IMR-90 (cell line): Measurements from ENCODE around the gene AMPD2. TPM values are rescaled to one million over a fixed set of nuclear protein-coding genes. Genes with fewer than 3 reads are reported as not detected.

Experiments used
- ATAC-seq: fragments of 200-7000 bp; cut with Tn5 transposase; 2 replicates; pipeline ENCODE4 v1.9.1; 2020; ENCODE audit warnings: low read depth, mild to moderate bottlenecking, moderate library complexity
- BruUV-seq: library from RNA; stranded (reverse); fragments of 400-500 nt; replicated peaks from 2 replicates; lab custom pipeline; 2021; lab: Mats Ljungman, UMichigan
- CTCF ChIA-PET: fragments of 300-600 bp; formaldehyde crosslinking; extraction: SDS; loops from one replicate; lab custom pipeline; 2021; ENCODE audit warnings: antibody characterized with exemption; lab: Yijun Ruan, JAX
- POLR2A ChIA-PET: fragments of 300-600 bp; sonication (Branson Sonifier 250); formaldehyde crosslinking; loops from one replicate; lab custom pipeline; 2022; ENCODE audit warnings: antibody characterized with exemption; ENCODE audit not compliant: unreplicated experiment; lab: Charles Lee
- DNase-seq: peaks from one replicate; pipeline ENCODE4 v3.0.0; 2013
- H2AFZ ChIP-seq: replicated peaks from 2 replicates; pipeline ENCODE3; 2013; ENCODE audit warnings: low read length, mild to moderate bottlenecking; ENCODE audit not compliant: poor library complexity
- H2AK5ac ChIP-seq: 2 replicates; pipeline ENCODE4 v1.6.1; 2013; ENCODE audit warnings: low read depth, low read length, inconsistent platforms
- H2AK9ac ChIP-seq: replicated peaks from 2 replicates; pipeline ENCODE3; 2013; ENCODE audit warnings: mild to moderate bottlenecking, low read depth, low read length, moderate library complexity; ENCODE audit not compliant: poor library complexity
- H2BK120ac ChIP-seq: 2 replicates; pipeline ENCODE4 v1.6.1; 2013; ENCODE audit warnings: low read depth, low read length, inconsistent platforms
- H2BK15ac ChIP-seq: 3 replicates; pipeline ENCODE4 v1.6.1; 2013; ENCODE audit warnings: low read depth, low read length, inconsistent platforms
- H2BK20ac ChIP-seq: 2 replicates; pipeline ENCODE4 v1.6.1; 2013; ENCODE audit warnings: low read depth, mild to moderate bottlenecking, inconsistent platforms, low read length, moderate library complexity
- H2BK5ac ChIP-seq: 2 replicates; pipeline ENCODE4 v1.6.1; 2013; ENCODE audit warnings: mild to moderate bottlenecking, low read depth, low read length, inconsistent platforms; ENCODE audit not compliant: poor library complexity, severe bottlenecking
- H3K14ac ChIP-seq: replicated peaks from 2 replicates; pipeline ENCODE4 v1.6.1; 2013; ENCODE audit warnings: low read depth, low read length, inconsistent platforms
- H3K18ac ChIP-seq: 2 replicates; pipeline ENCODE4 v1.6.1; 2013; ENCODE audit warnings: low read depth, low read length, control low read depth
- H3K23ac ChIP-seq: 2 replicates; pipeline ENCODE4 v1.6.1; 2013; ENCODE audit warnings: low read depth, low read length, inconsistent platforms
- H3K27ac ChIP-seq: 2 replicates; pipeline ENCODE4 v1.5.1; 2013; ENCODE audit warnings: mild to moderate bottlenecking, control low read depth, low read length; ENCODE audit not compliant: insufficient read depth
- H3K27me3 ChIP-seq: 2 replicates; pipeline ENCODE4 v1.6.1; 2013; ENCODE audit warnings: low read length; ENCODE audit not compliant: control insufficient read depth, insufficient read depth
- H3K36me3 ChIP-seq: 2 replicates; pipeline ENCODE4 v1.6.1; 2013; ENCODE audit warnings: low read length, mixed read lengths; ENCODE audit not compliant: control insufficient read depth, insufficient read depth
- H3K4ac ChIP-seq: 2 replicates; pipeline ENCODE4 v1.6.1; 2013; ENCODE audit warnings: low read depth, low read length, inconsistent platforms
- H3K4me1 ChIP-seq: 2 replicates; pipeline ENCODE4 v1.6.1; 2013; ENCODE audit warnings: low read length, mixed read lengths; ENCODE audit not compliant: control insufficient read depth, insufficient read depth
- H3K4me2 ChIP-seq: 2 replicates; pipeline ENCODE4 v1.6.1; 2013; ENCODE audit warnings: low read depth, mild to moderate bottlenecking, control low read depth, low read length, moderate library complexity
- H3K4me3 ChIP-seq: 2 replicates; pipeline ENCODE4 v1.5.1; 2013; ENCODE audit warnings: low read depth, mild to moderate bottlenecking, control low read depth, low read length, moderate library complexity; ENCODE audit not compliant: insufficient read depth
- H3K56ac ChIP-seq: 2 replicates; pipeline ENCODE4 v1.6.1; 2013; ENCODE audit warnings: low read length, inconsistent platforms; ENCODE audit not compliant: insufficient read depth; ENCODE audit errors: extremely low read depth
- H3K79me1 ChIP-seq, 2 experiments: 2 replicates each; pipeline ENCODE4 v1.6.1; 2013; ENCODE audit warnings: low read length in 2 of 2, inconsistent platforms in 1 of 2, low read depth in 1 of 2
- H3K9ac ChIP-seq: 2 replicates; pipeline ENCODE4 v1.6.1; 2013; ENCODE audit warnings: low read depth, low read length, control low read depth
- H3K9me1 ChIP-seq: 2 replicates; pipeline ENCODE4 v1.6.1; 2013; ENCODE audit warnings: low read length, inconsistent platforms; ENCODE audit not compliant: insufficient read depth
- H3K9me3 ChIP-seq: 2 replicates; pipeline ENCODE4 v1.6.1; 2013; ENCODE audit warnings: low read length; ENCODE audit not compliant: control insufficient read depth, insufficient read depth
- H4K20me1 ChIP-seq: 2 replicates; pipeline ENCODE4 v1.6.1; 2013; ENCODE audit warnings: low read length, inconsistent platforms; ENCODE audit not compliant: insufficient read depth
- H4K5ac ChIP-seq: 2 replicates; pipeline ENCODE4 v1.6.1; 2013; ENCODE audit warnings: mild to moderate bottlenecking, low read depth, low read length, control low read depth
- H4K8ac ChIP-seq, 2 experiments: 2 replicates each; pipeline ENCODE4 v1.6.1; 2013; ENCODE audit warnings: low read depth in 2 of 2, low read length in 2 of 2, control low read depth in 1 of 2, inconsistent platforms in 1 of 2
- H4K91ac ChIP-seq: 2 replicates; pipeline ENCODE4 v1.6.1; 2013; ENCODE audit warnings: low read depth, low read length, inconsistent platforms; ENCODE audit not compliant: insufficient read depth
- BHLHE40 ChIP-seq: fragments of 150-350 bp; IDR thresholded peaks from 2 replicates; pipeline ENCODE4 v1.6.1; 2016; ENCODE audit warnings: mild to moderate bottlenecking, low read depth, low read length
- CEBPB ChIP-seq: IDR thresholded peaks from 2 replicates; pipeline ENCODE4 v1.6.1; 2012; ENCODE audit warnings: low read depth, low read length, improper control_type of control experiment
- CHD1 ChIP-seq: IDR thresholded peaks from 2 replicates; pipeline ENCODE4 v1.6.1; 2012; ENCODE audit warnings: low read depth, low read length, improper control_type of control experiment
- CTCF ChIP-seq: conservative IDR thresholded peaks from 2 replicates; pipeline ENCODE4 v1.5.1; 2012; ENCODE audit warnings: mild to moderate bottlenecking, low read depth, low read length, improper control_type of control experiment
- ELK1 ChIP-seq: fragments of 150-350 bp; IDR thresholded peaks from 2 replicates; pipeline ENCODE4 v1.6.1; 2016; ENCODE audit warnings: low read depth, mild to moderate bottlenecking, low read length, moderate library complexity, borderline replicate concordance
- FOS ChIP-seq: fragments of 150-350 bp; IDR thresholded peaks from 2 replicates; pipeline ENCODE4 v1.6.1; 2016; ENCODE audit warnings: low read depth, low read length
- MAFK ChIP-seq: IDR thresholded peaks from 2 replicates; pipeline ENCODE4 v1.6.1; 2012; ENCODE audit warnings: low read depth, low read length, improper control_type of control experiment
- MAZ ChIP-seq: IDR thresholded peaks from 2 replicates; pipeline ENCODE4 v1.6.1; 2012; ENCODE audit warnings: low read depth, mild to moderate bottlenecking, low read length, improper control_type of control experiment, moderate library complexity, borderline replicate concordance
- MXI1 ChIP-seq: IDR thresholded peaks from 2 replicates; pipeline ENCODE4 v1.6.1; 2012; ENCODE audit warnings: low read depth, mild to moderate bottlenecking, low read length, moderate library complexity, borderline replicate concordance
- NFE2L2 ChIP-seq: fragments of 150-350 bp; IDR thresholded peaks from 2 replicates; pipeline ENCODE4 v1.6.1; 2016; ENCODE audit warnings: low read depth, mild to moderate bottlenecking, low read length
- POLR2A ChIP-seq: IDR thresholded peaks from 2 replicates; pipeline ENCODE4 v1.6.1; 2012; ENCODE audit warnings: mild to moderate bottlenecking, low read depth, low read length
- RAD21 ChIP-seq: IDR thresholded peaks from 2 replicates; pipeline ENCODE4 v1.6.1; 2012; ENCODE audit warnings: low read length, improper control_type of control experiment
- RCOR1 ChIP-seq: IDR thresholded peaks from 2 replicates; pipeline ENCODE4 v1.6.1; 2012; ENCODE audit warnings: mild to moderate bottlenecking, low read length, improper control_type of control experiment; ENCODE audit not compliant: insufficient replicate concordance
- RFX5 ChIP-seq: IDR thresholded peaks from 2 replicates; pipeline ENCODE4 v1.8.0; 2012; ENCODE audit warnings: low read depth, mild to moderate bottlenecking, low read length, moderate library complexity
- SMC3 ChIP-seq: fragments of 150-350 bp; IDR thresholded peaks from 2 replicates; pipeline ENCODE4 v1.6.1; 2016; ENCODE audit warnings: low read depth, mild to moderate bottlenecking, antibody characterized with exemption, low read length, moderate library complexity
- WGBS, 2 experiments: methylation state at CpG; one replicate each; pipeline versions ENCODE4 v1.1.5 to v1.1.7; 2013; ENCODE audit warnings: missing lambda C conversion rate in 2 of 2; ENCODE audit not compliant: insufficient read length in 1 of 2; ENCODE audit errors: extremely low coverage in 2 of 2; 5-methylcytosine and 5-hydroxymethylcytosine counted together
- dilution Hi-C: fragments of 300-500 bp; cut with HindIII; formaldehyde crosslinking; loops from one replicate; pipeline ENCODE4 v1.14.3; 2018; ENCODE audit warnings: low sequenced_read_pairs; ENCODE audit not compliant: unreplicated experiment
- in situ Hi-C: fragments of 300-500 bp; cut with MboI; formaldehyde crosslinking; loops from 3 replicates; pipeline ENCODE4 v1.14.3; 2019; ENCODE audit warnings: low sequenced_read_pairs, inconsistent platforms, mixed read lengths
- intact Hi-C: fragments of 100-400 bp; cut with micrococcal nuclease; formaldehyde crosslinking; loops from 2 replicates; pipeline ENCODE4 v1.10.0; 2022
- polyA plus RNA-seq, 3 experiments: library from polyadenylated mRNA; depleted of rRNA; stranded (reverse); fragments of >200 nt; gene quantifications; 2 replicates each; pipeline ENCODE4 v1.2.3, GENCODE V29; 2012; ENCODE audit warnings: low replicate concordance in 1 of 3
- total RNA-seq: library from RNA; depleted of rRNA; stranded (reverse); fragments of >200 nt; gene quantifications from 2 replicates; pipeline ENCODE4 v1.2.3, GENCODE V29; 2012

Gene AMPD2
- total and polyA plus RNA-seq, 2 of the 4 experiments (the other 2 are of a cell fraction): 61.5 to 103 TPM

- no peak overlapping the region; the same call in 1 of the 2 replicates for H4K91ac ChIP-seq
These were observed 8.2 kb upstream of the AMPD2 start for GRCh38 chr1:109611308-109611990.

More at GRCh38 chr1:109611308-109611990, 8.2 kb upstream of the AMPD2 start:
- in situ Hi-C loops: no loop called here
- H2BK120ac ChIP-seq: no peak overlapping the region
- no peaks in the 10 kb centered on the region for H3K9me3 ChIP-seq
- H3K18ac ChIP-seq: peak overlapping the region; percentile 6; the same call in 1 of the 2 replicates
- no peaks in the 10 kb centered on the region for H3K36me3 ChIP-seq
- peaks cover 41% of the 10 kb centered on the region for H3K9me1 ChIP-seq
- no peak overlapping the region; the same call in 2 of the 3 replicates for H2BK15ac ChIP-seq
- ChIA-PET CTCF (interaction anchor here (0.7 kb wide), 1 partner anchor 14 kb away, joined by 5 read pairs; no protein-coding TSS in a partner anchor), POLR2A (interaction anchor here (0.6 to 1.0 kb wide), 2 partner anchors 16 to 319 kb away, joined by 3 read pairs; no protein-coding TSS in a partner anchor)
- no peak overlapping the region for H2BK20ac ChIP-seq
- no peak overlapping the region for H2AFZ ChIP-seq
- no peak overlapping the region for H3K56ac ChIP-seq
- H3K79me1 ChIP-seq: peaks cover 0 to 47% of the 10 kb centered on the region in 2 experiments; a peak in 2 of 4 replicates
- no peak overlapping the region for H3K9ac ChIP-seq
- H3K4me2 ChIP-seq: no peak overlapping the region
- H2BK5ac ChIP-seq: no peak overlapping the region
- H3K4ac ChIP-seq: no peak overlapping the region
- no peaks in the 10 kb centered on the region for H4K20me1 ChIP-seq
- no peak for ATAC-seq
- dilution Hi-C loops: no loop called here
- H4K8ac ChIP-seq: no peak overlapping the region
- no peak overlapping the region for H3K27ac ChIP-seq
- H3K4me1 ChIP-seq: peaks cover 16% of the 10 kb centered on the region
- 0 out of 2 replicates have a peak overlapping the region, but pooled peaks have one; percentile 52 for H3K14ac ChIP-seq
- no peak overlapping the region for H4K5ac ChIP-seq
- intact Hi-C loops: no loop called here
- H2AK5ac ChIP-seq: peak overlapping the region; percentile 47; the same call in 1 of the 2 replicates
- no peak overlapping the region for H3K4me3 ChIP-seq
- no peak for DNase-seq
- no peak overlapping the region for H2AK9ac ChIP-seq
- WGBS, 2 experiments: no CpG with 5 or more reads among the region's 13 CpGs
- no TSS peak for BruUV-seq
- no peaks in the 10 kb centered on the region for H3K27me3 ChIP-seq
- no peak overlapping the region for H3K23ac ChIP-seq
- TF ChIP-seq POLR2A (no peak), CEBPB (no peak), MAFK (no peak), NFE2L2 (no peak), MXI1 (no peak), BHLHE40 (no peak), MAZ (no peak), SMC3 (no peak), CTCF (no peak), RAD21 (no peak), RCOR1 (no peak), CHD1 (no peak), RFX5 (no peak), ELK1 (no peak), FOS (no peak)
